SK-N-DZ (cell line): Measurements from ENCODE around the gene DCANP1.

Source experiments
- DNase-seq: peaks from one replicate; pipeline ENCODE4 v3.0.0-alpha.2; 2015; ENCODE audit warnings: low spot score

DCANP1 gene

DNA sequence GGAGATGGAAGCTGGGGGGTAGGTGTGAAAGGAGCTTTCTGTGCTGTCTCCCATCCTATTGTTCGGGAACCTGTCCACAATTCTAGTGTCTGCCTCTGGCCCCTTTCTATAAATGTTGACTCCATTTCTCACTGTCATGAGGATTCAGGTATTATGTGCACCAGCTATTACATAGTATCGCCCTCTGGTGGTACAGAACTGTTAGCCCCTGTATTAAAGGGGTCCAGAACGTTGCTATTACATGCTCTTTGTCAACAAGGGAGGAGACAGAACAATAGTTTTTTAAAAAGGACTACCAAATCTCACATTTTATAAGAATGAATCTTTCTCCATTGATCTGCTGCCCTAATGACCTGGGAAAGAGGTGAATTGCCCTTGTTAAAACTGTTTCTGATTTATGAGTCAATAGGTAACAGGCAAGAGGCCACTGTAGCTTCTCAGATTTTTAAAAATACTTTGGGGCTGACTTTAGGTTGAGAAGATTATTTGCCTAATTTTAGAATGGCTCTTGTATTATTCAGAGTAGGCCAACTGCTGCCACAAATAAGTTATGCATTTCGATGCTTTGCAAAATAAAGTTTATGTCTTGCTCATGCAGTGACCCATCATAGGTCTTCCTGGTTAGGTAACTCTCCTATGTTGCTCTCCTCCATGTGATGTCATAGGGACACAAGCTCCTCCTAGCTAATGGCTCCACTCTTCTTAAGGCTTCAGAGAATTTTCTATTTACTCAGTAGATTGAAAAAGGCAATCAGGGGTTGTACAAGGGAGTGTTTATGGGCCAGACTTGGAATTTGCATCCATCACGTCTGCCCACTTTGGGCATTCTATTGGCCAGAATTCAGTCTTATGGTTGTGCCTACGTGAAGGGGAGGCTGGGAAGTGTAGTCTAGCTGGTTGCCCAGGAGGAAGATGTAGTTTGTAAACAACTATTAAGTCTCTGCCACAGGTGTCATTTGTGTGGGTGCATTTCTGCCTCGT lies 20.8 kb downstream of the DCANP1 start:
- peak; percentile 62 for DNase-seq

- DNase-seq: no peak
Observed at GRCh38 chr5:135425641-135426040, 21.5 kb downstream of the DCANP1 start.

DNA sequence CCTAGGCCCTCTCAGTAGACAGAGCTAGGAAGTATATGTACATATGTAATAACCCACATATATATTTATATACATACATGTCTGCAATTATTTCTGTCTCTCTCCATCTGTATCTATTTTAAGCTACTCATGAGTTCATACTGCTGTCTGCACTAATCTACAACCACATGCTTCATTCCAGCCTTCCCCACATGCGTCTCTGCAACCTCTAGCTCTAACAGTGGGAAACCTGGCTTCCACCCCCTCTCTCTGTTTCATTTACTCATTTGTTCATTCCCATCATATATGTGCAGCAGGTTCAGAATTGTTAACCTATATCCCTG lies 23.3 kb downstream of the DCANP1 start:
- DNase-seq: no peak

GRCh38 chr5:135423146-135423845 lies 23.9 kb downstream of the DCANP1 start:
- no peak for DNase-seq

DNA sequence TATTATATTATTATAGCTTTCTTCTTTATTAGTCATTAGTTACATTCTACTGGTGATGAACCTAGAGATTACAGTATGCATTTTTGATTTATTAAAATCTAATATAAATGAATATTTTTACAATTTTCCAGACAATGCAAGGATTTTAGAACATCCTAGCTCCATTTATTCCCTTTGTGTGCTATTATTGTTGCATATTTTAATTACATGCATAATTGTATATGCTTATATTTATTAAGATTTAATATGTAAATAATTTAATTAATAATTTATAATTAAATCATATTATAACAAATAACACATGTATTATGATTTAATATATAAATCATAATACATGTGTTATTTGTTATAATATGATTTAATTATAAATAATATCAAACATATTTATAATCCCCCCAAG lies 24.7 kb downstream of the DCANP1 start:
- DNase-seq: no peak

DNA sequence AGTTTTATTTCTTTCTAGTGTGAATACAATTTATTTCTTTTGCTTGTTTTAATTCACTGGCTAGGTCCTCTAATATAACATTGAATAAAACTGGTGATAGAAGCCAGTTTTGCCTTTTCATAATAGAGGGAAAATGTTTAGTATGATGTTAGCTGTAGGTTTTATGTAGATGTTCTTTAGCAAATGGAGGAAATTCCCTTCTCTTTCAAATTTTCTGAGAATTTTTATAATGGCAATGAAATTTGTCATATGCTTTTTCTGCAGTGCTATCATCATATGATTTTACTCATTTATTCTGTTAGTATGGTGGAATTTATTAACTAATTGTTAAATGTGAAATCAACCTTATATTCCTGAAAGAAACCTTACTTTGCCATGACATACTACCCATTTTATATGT lies 30.1 kb downstream of the DCANP1 start:
- no peak for DNase-seq

DNA sequence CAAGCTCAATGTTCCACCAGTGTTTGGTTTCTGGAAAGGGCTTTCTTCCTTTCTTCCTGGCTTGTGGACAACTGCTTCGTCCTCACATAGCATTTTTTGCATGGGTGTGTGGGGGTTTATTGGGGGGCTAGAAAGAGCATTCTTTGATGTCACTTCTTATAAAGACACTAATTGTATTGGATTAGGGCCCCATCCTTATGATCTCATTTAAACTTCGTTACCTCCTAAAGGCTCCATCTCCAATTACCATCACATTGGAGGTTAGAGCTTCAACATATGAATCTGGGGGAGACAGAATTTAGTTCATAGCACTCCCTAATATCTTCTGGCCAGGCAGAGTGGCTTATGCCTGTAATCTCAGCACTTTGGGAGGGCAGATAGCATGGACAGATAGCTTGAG lies 42.1 kb downstream of the DCANP1 start:
- DNase-seq: no peak

GRCh38 chr5:135402031-135402430 lies 45.1 kb downstream of the DCANP1 start:
- no peak for DNase-seq

DNA sequence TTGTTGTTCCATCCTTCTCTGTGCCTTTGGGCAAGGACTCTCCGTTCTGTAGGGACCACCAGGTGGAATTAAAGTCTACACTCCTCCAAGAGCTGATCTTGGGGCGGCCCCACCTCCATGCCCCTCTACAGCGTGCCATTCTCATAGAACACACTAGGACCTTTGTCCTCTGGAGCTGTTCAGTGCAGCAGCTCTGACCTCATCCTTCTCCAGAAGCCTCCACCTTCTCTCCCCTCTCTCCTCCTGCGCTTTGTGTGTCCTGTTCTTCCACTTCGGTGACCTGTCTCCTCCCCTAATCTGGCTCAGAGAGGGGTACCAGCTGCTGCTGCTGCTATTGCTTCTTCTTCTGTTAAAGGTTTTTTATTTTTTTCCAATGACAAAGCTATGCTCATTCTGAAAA lies 46.3 kb downstream of the DCANP1 start:
- DNase-seq: no peak

- DNase-seq: no peak
Observed at GRCh38 chr5:135399794-135400542, 47.2 kb downstream of the DCANP1 start.

DNA sequence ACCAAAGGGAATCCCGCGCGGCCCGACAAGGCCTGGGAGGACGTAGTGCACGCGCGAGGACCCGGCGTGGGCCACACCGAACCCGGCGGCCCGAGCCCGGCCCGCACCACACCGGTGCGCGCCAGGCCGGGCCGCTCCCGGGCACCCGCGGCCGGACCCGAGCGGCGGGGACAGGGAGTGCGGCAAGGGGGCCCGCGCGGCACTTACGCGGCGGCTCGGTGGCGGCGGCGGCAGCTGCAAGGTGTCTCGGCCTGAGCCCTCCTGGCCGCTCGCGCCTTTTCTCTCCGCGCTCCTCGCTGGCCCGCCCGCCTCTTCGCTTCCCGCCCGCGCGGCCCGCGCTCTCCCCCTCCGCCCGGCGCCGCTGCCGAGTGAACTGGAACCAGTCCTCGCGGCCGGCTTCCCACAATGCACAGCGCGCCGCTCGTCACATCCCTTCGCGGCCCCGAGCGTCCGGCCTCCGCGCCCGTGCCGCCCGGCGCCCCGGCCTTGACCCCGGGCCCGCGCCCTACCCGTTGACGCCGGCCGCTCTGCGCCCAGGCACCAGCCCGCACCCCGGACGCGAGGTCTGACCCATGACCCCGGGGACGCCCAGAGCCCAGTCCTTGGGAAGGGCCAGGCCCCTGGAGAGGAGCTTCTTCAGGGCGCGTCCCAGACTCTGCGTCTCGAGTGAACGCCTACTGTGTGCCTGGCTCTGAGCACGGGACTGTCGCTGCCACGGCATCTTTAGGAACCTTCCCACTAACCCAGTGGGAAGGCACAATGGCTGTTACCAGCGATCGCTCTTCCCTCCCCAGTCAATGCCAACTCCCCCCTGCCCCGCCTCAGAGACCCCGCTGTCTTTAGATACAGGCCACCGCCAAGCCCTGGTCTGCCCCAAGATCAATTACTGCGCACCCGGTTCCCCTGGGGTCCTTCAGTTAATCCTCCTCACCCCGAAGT lies 48.0 kb downstream of the DCANP1 start, which contains the start of gene MACROH2A1:
Gene MACROH2A1 (minus strand): TSS at position 377 of the 939 bp plus-strand sequence. CDS start 10,138 bp downstream, outside the sequence.
- peak; percentile 78 for DNase-seq

GRCh38 chr5:135398160-135398854 lies 48.8 kb downstream of the DCANP1 start:
- DNase-seq: no peak

- DNase-seq: no peak
Observed at GRCh38 chr5:135397084-135397483, 50.1 kb downstream of the DCANP1 start.

DNA sequence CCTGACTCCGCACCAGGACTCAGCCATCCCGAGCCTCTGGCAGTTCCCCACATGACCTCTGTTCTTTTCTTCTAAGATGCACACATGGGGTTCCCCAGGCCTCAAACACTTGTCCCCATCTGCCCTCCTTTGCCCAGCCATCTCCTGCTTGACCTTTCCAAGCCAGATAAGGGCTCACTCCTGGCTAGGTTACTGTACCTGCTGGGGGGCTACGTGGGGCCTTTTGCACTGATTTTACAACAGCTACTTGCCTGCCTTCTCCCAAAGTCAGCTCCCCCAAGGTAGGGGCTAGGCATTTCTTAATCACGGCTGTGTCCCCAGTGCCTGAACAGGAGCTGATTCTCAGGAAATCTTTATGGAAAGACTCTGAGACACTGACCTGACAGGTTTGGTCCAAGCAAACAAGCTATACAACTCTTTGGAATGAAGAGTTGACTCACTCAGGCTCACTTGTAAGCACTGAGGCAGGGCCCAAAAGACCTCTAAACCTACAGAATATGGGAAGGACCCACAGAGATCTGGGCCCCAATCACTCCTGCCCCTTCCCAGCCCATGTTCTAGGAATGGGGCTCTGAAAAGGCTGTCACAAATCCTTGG lies 50.6 kb downstream of the DCANP1 start:
- DNase-seq: no peak

- no peak for DNase-seq
Observed at GRCh38 chr5:135395866-135396265, 51.3 kb downstream of the DCANP1 start.

- no peak for DNase-seq
Observed at GRCh38 chr5:135395451-135395850, 51.7 kb downstream of the DCANP1 start.
